ENCODE data around the gene ETV3.

ETV3 gene

DNA sequence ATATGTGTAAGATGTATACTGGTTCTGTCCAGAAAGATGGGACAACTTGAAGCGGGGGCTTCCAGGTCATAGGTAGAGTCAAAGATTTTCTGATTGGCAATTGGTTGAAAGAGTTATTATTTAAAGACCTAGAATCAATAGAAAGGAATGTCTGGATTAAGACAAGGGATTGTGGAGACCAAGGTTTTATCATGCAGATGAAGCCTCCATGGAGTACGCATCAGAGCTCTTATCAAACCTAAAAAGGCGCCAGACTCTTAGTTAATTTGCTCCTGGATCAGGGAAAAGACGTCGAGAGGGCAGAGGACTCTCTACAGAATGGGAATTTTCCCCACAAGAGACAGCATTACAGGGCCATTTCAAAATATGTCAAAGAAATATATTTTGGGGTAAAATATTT, 23.7 kb upstream of the ETV3 start:
- no peak for DNase-seq (ENCODE audit: low spot score)

DNA sequence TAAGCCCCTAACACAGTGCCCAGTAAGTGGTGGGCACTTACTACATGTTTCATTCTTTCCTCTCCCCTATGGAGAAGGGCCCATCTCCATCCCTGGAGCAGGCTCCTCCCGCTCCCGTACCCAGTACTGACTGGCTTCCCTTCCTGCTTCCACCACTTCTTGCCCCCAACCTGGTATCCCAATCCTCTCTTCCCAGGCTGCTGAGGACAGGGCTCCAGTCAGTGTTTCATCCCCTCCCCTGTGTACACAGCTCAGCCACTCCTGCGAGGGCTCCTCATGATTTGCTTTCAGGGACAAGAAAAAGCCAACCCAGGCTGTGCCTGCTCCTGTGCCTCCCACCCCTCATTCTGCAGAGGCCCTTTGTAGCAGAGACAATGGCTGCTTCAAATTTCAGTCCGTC, 20.8 kb upstream of the ETV3 start:
- DNase-seq (ENCODE audit: low spot score): no peak

DNA sequence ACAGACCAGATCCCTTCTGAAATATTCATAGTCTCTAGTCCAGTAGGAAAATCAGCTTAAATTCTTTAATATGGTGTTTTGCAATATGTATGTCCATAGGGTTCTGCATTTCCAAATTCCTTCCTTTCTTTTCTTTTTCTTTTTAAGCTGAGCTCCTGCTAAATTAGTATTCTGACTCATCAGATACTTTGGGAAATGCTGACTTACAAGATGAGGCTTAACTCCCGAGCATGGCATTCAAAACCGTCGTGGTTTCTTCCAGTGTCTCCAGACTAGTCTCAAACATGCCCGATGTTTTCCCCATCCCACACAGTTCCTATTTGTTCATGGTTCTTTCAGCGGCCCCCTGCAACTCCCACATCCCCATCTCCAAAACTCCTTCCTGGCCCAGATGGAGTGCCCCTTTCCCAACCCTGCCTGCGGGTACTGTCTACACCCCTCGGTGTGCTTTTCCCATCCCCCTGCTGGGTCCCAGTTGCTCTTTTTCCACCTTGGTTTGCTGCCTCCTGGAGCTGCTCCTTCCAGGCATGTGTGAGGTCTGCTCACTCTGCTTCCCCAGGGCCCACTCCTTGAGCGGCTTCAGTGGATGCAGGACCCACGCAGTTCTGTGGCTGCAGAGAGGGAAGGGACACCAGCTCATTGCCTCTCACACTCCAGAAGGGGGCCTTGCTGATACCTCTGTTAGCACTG, 19.5 kb upstream of the ETV3 start:
- DNase-seq (ENCODE audit: low spot score): no peak

DNA sequence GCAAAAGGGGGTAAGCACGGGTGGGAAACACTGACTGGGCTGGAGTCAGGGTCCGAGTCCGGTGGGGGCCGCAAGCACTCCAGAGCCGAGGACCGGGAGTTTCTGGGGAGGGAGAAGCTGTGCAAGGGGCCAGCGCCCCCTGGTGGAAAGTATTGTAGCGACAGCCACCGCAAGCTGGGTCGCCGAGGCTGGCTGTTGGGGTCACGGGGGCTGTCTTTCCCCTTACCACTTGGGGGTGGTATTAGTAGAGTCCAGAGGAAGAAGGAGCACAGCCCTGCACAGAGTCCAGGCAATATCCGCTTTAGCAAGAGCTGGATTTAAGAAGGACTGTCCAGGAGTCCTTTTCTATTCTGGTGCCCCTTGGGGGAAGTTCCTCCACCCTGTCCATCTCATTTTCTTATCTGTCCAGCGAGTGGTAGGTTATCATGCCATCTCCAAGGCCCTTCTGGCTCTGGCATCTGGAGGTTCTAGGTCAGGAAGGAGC, 17.9 kb upstream of the ETV3 start:
- peak; percentile 75 for DNase-seq (ENCODE audit: low spot score)

DNA sequence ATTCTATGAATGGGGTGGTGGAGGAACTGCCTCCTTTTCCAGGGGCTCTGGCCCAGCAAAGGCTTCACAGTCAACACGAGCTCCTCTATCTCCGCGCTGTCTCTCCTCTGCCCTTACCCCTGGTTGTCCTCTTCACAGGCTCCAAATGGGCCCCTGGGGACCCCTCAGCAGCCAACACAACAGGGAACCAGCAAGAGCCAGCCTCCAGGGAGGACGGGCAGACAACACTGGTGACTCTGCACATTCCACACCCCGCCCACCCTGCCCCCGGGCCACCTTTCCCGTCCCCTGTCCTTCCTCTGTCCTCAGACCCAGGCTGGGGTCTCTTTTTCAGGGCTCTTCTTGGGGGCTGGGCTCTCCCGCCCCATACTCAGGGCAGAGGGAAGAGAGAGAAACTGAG, 17.5 kb upstream of the ETV3 start:
- DNase-seq (ENCODE audit: low spot score): no peak

DNA sequence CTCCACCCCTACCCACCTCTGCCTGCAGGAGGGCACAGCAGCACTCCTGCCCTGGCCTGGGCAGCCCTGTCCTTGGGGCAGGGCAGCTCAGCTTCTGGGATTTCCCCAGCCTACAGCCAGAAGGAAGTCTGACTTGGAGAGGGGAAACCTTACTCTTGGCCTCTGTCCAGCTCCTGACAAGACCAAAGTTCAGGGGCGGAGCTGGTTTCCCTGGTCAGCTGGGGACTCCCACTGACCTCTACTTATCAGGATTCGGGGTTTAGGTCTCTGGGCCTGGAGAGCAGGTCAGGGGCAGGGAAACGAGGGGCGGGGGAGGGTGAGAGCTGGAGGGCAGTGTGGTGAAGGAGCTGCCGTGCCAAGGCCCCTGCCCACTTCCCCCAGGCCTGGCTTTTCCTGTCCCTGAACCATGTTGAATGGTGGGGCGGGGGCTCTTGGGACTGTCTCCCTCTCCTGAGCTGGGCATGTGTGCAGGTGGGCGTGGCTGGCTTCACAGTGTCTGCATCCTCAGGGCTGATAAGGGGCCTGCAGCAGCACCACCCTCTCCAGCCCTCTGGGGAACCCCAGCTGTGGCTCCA, 16.8 kb upstream of the ETV3 start:
- DNase-seq (ENCODE audit: low spot score): no peak

DNA sequence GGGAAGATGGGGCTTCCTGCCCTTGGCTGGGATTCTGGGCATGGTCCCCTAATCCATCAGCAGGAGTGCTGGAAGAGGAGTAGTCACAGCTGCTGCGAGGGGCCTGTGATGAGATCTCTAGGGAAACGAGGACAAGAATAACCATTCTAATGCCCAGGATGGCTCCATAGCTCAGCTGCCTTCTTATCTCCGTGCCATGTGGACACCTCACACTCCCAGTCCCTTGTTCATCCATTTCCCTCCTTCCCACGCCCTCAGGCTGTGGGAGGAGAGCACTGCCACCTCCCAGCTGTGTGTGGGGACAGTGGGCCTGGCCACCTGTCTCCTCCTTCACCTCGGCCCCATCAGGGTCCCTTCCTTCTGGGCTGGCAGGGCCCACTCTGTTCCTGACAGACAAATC, 16.1 kb upstream of the ETV3 start:
- DNase-seq (ENCODE audit: low spot score): no peak

DNA sequence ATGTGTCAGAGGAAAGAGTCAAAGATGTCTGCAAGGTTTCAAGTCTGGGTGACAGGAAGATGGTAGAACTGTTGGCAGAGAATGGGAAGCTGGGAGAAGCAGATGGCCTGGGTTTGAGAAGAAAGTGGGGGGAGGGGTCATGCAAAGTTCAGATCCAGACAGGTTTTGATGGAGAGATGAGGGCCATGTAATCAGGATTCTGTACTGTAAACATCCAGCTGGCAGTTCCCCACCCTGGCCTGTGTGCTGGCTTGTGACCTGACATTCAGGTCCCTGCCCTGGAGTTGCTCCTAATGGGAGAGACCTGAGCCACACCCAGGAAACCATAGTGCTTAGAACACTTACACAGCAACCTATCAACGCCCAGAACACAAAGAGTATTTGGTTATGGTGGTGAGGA, 15.6 kb upstream of the ETV3 start:
- no peak for DNase-seq (ENCODE audit: low spot score)

DNA sequence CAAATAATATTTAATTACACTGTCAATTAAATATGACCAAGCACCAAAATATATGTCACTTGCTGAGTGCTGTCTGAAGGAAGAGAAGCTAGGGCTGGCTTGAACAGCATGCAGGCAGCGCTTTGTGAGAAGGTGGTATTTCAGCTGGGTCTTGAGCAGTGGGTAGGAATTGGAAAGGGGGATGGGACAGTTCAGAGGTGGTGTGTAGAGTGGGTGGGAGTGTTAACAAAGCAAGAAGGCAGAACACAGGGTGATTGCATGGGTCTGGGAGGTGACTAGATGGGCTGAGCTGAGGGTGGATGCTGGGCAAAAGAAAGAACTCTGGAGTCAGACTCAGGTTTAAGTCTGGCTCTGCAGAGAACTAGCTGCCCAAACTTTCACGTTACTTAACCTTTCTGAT, 14.3 kb upstream of the ETV3 start:
- no peak for DNase-seq (ENCODE audit: low spot score)

DNA sequence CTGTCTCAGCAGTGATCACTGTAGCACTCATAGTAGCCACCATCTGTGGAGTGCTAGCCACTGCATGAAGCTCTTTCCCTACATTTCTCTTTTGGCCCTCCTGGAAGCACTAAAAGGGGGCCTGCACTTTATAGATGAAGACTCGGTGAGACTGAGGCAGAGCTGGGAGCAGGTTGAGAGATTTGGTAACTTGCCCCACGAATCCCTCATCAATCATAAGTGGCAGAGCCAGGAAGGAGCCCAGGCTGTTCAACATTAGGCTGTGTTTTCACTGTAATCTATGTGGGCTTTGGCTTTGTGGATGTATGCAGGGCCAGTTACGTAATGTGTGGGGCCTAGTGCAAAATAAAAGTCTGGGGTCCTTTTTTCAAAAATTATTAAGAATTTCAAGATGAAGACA, 13.3 kb upstream of the ETV3 start:
- no peak for DNase-seq (ENCODE audit: low spot score)

DNA sequence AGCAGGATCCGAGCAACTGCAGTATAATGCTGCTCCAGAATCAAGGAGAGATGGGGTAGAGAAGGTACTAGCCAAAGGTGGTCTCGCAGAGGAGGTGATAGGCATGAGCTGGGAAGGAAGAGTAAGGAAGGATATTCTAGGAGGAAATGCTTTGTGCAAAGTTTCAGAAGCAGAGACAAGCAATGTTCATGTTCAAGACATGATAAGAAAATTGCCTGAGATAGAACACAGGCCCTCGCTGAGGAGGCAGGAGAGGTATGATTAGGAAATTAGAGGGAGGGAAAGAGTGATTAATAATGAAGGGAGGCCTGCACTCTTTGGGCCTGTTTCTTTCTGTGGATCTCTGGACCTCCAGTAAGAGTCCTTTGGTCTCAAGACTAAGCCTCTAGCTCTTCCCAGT, 12.9 kb upstream of the ETV3 start:
- DNase-seq (ENCODE audit: low spot score): no peak

DNA sequence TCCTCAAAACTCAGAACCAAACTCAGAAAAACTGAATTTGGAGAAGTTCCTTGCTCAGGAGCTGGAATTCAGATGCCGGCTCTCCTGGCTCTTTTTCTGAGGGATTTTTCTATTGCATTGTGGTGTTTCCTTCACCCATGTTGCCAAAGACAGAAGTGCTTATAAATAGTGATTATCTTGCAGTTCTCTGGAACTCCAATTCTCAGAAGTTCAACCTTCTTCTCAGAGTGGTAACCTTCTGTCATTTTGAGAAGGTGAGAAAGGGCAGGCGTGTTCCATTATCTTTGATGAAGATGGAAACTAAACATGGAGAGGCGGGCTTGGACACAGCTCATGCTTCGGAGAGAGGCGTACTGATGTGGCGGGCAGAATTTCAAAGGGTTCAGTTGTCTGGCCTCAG, 12.4 kb upstream of the ETV3 start:
- DNase-seq (ENCODE audit: low spot score): no peak

DNA sequence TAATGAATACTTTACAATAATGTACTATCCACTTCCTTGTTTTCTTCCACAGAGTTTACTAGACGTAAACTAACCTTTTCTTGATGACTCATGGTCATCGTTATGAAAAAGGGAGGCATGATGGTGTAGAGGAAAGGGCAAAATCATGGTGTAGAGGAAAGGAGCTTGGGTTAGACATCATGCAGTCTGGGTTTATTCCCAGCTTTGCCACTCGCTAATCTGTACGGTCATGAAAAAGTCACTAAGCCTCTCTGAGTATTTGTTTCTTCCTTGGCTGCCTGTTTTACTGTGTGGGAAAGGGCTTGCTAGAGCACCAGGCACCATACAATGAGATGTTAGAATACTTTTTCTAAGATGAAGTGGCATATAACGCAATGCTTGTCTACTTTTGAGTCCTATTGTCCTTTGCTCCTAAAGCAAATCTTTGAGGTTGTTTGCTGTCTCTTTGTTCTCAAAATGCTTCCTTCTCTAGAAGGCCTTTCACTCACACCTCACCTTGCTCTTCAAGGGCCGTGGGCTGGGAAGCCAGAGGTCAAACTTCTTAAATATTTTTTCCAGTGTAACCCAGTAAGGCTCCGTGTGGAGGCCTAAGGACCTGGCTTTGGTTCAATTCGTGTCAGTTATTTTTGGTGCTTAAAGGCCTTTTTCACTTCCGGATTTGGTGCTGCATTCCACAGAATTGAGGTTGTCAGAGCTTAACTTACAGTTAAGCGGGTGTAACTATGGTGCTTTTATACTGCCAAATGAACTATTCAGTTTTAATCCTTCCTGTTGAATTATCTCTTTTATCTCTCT, 9.9 kb upstream of the ETV3 start:
- no peak for DNase-seq (ENCODE audit: low spot score)

DNA sequence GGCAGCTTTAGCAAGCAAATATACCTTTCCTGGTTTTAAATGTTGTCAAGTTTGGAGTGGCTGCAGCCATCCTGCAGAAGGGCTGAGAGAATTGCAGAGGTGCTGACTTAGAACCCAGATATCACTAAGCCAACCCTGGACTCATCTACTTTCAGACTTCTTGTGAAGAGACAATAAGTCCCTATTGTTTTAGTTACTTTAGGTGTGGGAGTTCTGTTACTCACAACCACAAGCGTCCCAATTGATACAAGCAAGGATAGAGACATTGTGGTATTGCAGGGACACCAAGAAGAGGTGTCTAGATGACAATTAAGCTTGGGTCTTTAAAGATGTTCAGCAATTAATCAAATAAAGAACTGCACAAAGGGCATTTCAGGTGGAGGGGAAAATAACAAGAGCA, 8.8 kb upstream of the ETV3 start:
- no peak for DNase-seq (ENCODE audit: low spot score)

DNA sequence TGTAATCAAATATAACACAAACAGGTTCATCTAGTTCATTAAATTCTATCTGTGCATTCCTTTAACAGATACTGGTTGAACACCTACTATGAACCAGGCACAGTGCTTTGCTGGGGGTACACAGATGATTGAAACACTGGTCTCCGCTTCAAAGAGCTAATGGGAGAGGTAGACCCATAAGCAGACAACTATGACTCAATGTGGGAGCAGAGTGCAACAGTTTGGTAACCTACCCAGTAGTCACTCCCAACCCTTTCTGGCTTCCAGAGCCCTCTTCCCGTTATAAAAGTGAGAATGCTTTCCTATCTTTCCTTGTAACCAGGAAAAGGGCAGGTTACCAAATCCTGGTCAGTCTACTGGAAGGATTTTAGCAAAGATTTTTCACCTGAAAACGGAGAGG, 8.0 kb upstream of the ETV3 start:
- no peak for DNase-seq (ENCODE audit: low spot score)

DNA sequence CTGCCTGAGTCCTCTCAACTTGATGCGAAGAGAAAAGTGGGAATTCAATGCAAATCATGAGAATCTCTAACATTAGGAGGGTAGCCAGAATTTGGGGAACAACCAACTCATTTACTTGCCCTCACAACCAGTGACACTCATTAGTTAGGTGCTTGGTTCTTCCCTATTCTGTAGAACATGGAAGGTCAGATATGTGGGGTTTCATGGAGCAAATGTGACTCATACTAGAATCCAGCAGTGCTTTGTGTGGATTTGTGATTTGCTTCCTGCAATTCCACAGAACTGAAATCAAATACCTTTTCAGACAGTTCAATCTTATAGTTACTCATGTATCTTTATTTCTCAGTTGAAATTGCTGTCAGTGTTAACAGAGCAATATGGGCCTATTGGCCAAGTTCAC, 6.9 kb upstream of the ETV3 start:
- no peak for DNase-seq (ENCODE audit: low spot score)

DNA sequence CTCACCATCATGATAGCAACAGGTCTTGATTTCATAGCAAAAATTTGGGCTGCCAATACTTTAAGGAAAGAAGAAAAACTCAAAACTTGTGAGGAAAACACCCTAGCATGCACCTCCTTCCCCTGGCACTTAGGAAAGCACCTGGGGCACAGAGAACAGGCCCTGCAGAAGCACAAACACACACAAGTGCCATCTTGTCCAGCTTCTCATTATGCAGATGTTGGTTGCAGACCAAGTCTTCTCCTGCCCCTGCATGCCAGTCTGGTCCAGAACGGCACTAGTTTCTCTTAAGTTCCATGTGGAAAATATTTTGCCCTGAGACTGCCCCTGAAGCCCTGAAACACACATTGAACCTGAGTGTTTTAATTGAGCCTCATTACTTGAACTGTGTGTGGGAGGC, 6.3 kb upstream of the ETV3 start:
- DNase-seq (ENCODE audit: low spot score): no peak

DNA sequence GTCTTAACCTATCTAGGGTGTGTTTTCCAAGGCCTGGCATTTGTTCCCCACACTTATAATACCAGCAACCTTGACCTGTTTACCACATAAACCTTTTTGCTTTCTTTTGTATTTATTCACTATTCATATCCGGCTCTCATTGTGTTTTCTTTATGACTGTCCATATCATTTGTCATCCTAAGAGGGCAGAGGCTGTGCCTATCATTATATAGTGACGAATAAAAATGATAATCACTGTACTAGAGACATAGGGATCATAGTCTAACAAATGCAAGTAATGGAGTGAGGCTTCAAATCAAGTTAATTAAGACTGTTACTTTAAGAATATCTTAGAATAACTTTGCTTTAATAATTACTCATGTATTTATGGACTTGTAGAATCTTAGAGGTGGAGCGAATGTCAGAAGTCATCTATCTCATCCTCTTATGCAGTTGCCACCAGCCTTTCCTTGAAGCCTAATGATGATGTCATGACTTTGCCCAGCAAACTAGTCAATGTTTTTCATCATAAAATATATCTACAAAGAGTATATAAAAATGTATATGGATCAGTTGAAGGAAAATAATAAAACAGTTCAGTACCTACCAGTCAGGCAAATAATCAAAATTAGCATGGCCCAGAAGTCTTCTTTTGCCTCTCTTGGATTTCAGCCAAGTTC, 4.7 kb upstream of the ETV3 start:
- no peak for DNase-seq (ENCODE audit: low spot score)

DNA sequence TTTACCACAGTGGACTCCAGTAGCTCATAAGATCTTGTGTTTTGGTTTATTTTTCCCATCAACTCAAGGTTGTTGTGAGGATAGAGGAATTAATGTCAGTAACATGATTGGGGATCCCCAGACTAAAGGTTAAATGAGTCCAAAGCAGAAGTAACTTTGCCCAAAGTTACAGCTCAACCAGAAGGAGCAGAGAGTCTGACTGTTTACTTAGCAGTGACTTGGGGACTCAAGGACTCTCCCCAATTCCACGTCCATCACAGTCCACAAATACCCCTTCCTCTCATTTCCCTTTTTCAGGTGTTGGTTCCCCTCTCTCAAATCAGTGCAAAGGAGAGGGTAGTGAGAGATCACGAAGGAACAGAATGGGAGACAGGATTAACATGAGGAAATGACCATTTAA, 4.0 kb upstream of the ETV3 start:
- DNase-seq (ENCODE audit: low spot score): no peak

DNA sequence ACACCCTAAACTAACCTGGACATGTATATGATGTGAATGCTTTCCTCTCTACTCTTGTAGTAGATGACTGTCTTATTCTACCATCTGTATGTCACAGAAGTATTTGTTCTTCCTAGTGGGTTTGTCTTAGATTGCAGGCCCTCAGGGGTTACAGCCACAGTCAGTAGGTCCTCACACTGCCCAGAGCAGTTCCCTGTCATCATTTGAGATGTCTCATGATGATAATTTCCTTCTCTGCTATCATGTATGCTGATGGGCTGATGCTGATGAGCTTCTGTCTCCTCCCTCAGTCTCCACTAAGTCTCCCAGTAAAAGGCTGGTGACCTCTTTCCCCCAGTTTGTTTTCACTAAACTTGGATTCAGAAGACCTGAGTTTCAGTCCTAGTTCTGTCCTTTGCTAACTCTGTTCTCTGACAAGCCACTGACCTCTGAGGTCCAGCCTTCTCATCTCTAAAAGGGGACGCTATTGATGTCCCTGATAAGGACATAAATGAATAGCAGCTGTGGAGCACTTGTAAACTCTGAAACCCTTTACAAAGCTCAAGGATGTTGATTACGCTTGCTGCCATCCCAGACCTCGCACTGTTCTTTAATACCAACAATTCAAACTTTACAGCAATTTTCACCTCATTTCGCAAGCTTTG, 3.1 kb upstream of the ETV3 start:
- no peak for DNase-seq (ENCODE audit: low spot score)

DNA sequence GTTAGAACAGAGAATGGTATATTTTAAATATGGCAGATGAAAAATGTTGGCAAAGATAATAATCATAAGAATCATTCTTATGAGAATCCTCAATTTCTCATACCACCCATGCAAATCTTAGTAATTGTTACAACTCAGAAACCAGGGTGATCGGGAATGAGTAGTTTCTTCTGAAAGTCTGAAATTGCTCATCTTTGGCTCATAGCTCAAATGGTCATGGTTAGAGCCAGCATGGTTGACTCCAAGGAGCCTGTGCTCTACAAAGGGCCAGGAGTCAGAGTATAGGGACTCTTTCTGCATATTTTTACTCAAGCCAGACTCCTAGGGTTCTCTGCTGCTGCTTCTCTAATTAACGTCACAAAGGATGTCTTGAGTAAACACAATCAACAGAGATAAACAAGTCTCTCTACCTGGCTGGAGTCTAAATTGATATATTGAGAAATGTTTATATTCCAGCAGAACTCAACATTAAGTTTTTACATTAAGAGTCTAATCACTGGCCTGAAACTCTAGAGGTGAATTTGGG, 1.9 kb upstream of the ETV3 start:
- peak; percentile 63 for DNase-seq (ENCODE audit: low spot score)

DNA sequence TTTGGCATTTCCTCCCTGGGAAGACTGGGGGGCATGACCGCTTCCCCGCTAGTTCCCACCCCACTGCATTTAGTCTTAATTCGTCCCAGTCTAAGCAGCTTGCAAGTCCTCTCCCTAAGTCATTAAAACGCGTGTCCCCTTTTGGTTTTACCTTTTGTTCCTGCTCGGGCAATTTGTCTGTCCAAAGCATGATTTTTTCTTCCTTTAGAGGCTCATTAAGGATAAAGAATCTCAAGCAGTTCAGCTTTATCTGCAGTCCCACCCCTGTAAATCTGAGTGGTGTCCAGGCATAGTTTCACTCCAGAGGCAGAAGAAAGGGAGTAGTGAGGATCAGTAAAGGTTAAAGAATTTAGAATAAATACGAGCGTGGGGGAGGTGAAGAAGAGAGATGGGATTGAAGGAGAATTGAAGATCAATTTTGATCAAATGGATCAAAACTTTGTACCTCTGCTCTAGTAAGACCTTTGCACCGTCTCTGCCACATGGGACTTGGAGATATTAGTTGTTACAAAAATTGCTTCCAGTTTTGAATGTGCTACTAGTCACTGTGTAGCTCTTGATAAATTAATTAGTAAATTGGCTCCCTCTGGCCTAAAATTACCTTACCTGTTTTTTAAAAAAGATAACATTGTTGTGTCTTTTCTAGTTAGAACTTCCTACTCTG, 989 bp upstream of the ETV3 start:
- no peak for DNase-seq (ENCODE audit: low spot score)

Data from RKO (cell line).